Esophagus squamous epithelium (tissue), 4 donors: ENCODE results near the gene TFDP2.

Source experiments
- POLR2A ChIP-seq, 4 donors: fragments of 450-650 bp; IDR thresholded peaks; one replicate each; pipeline ENCODE4 v1.6.1; 2017; ENCODE audit warnings: antibody characterized with exemption in 4 of 4, mild to moderate bottlenecking in 4 of 4, moderate library complexity in 3 of 4
- TF ChIP-seq, protein P1 (sequence below), 6 experiments: fragments of 450-650 bp in 4 of 6; fragments of 200-600 bp in 2 of 6; sonication (generic) in 2 of 6; IDR thresholded peaks; one replicate each; pipeline ENCODE4 v1.5.1; 2016 to 2019; ENCODE audit warnings: antibody characterized with exemption in 6 of 6, mild to moderate bottlenecking in 4 of 6, moderate library complexity in 4 of 6

DNA sequence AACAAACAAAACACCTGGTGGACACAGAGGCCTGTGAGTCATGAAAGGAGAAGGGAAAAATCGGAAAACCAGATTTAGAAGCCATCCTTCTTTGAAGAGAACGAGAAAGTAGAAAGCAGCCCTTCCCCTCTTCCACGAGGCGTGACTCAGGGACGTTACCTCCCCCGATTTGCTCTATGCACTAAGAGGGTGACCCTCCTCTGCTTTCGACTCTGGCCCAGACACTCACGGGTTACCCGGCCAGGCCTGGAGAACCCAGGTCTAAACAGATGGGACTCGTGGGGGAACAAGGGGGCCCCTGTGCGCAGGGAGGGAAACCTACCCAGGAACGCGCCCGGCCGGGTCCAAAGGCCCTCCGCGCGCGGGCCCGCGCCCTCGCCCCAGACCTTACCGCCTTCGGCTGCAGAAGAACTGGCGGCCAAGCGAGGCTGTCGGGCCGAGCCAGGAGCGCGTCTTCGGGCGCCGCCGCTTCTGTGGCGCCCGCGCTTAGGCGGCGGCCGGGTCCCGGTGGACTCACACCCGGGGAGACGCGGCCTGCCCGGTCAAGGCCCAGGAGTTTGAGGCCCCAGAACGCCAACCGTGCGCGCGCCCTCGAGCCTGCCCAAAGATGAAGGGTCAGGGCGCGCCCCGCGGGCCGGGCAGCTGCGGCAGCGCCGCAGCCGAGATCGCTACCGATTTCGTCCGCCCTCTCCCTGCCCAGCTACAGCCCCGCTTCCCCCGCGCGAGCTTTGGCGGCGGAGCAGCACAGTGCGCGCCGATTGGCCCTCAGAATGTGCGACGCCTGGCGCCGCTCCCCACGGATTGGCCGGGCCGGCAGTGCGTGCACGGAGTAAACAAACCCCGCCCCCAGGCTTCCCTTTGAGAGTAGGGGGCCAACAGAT is at the start of gene TFDP2:
- TF ChIP-seq, protein P1, sequence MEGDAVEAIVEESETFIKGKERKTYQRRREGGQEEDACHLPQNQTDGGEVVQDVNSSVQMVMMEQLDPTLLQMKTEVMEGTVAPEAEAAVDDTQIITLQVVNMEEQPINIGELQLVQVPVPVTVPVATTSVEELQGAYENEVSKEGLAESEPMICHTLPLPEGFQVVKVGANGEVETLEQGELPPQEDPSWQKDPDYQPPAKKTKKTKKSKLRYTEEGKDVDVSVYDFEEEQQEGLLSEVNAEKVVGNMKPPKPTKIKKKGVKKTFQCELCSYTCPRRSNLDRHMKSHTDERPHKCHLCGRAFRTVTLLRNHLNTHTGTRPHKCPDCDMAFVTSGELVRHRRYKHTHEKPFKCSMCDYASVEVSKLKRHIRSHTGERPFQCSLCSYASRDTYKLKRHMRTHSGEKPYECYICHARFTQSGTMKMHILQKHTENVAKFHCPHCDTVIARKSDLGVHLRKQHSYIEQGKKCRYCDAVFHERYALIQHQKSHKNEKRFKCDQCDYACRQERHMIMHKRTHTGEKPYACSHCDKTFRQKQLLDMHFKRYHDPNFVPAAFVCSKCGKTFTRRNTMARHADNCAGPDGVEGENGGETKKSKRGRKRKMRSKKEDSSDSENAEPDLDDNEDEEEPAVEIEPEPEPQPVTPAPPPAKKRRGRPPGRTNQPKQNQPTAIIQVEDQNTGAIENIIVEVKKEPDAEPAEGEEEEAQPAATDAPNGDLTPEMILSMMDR (IDR thresholded peaks at IDR 0.05): no peak
- peak in 3 of 4 donors; percentile 80 to 89 (median 89) for TF ChIP-seq POLR2A (IDR thresholded peaks at IDR 0.05)
